T-helper 17 cell (primary cell): Measurements from ENCODE around the gene POLH. TPM values are rescaled to one million over a fixed set of nuclear protein-coding genes. Genes with fewer than 3 reads are reported as not detected.
A peak's percentile ranks its signal among the peaks of the same experiment; 100 is the strongest.
"Not testable (repeated sequence)": the region's sequence is repeated elsewhere in the genome, so short reads cannot be mapped to it uniquely, and the experiment has no call there.

ENCODE experiments used
- ATAC-seq: fragments of 150-1000 bp; cut with Tn5 transposase; 2 replicates; pipeline ENCODE4 v1.10.0; 2021; ENCODE audit warnings: mild to moderate bottlenecking, moderate library complexity
- DNase-seq, 3 donors: peaks; one replicate each; pipeline versions ENCODE4 v3.0.0 to v3.0.0-alpha.2; 2020 to 2021
- H3K9me3 ChIP-seq: one replicate; pipeline ENCODE4 v1.7.0; 2013; ENCODE audit warnings: low read length, mild to moderate bottlenecking; ENCODE audit not compliant: control insufficient read depth, poor library complexity, severe bottlenecking
- H3K27ac Mint-ChIP-seq: one replicate; pipeline ENCODE4 v1.8.0; 2022; ENCODE audit warnings: mild to moderate bottlenecking, moderate library complexity, mixed read lengths
- H3K27me3 Mint-ChIP-seq: one replicate; pipeline ENCODE4 v1.8.0; 2022; ENCODE audit warnings: mixed read lengths
- H3K36me3 Mint-ChIP-seq: one replicate; pipeline ENCODE4 v1.8.0; 2022; ENCODE audit warnings: low read depth, mixed read lengths
- H3K4me1 Mint-ChIP-seq: one replicate; pipeline ENCODE4 v1.8.0; 2022; ENCODE audit warnings: mild to moderate bottlenecking, mixed read lengths
- H3K4me3 Mint-ChIP-seq: one replicate; pipeline ENCODE4 v1.8.0; 2022; ENCODE audit warnings: mild to moderate bottlenecking, moderate library complexity, mixed read lengths
- total RNA-seq, 4 donors: library from RNA in 2 of 4; stranded (reverse) in 2 of 4; gene quantifications; one replicate each; pipeline ENCODE4 v1.2.3 and lab custom pipeline; 2022 to 2026

The POLH gene
- 10 to 100 TPM; 13.0 to 13.3 TPM for total RNA-seq
- total RNA-seq (lab: John Stamatoyannopoulos, UW), result 40.3 to 93.1 reads per million in 2 donors

DNA sequence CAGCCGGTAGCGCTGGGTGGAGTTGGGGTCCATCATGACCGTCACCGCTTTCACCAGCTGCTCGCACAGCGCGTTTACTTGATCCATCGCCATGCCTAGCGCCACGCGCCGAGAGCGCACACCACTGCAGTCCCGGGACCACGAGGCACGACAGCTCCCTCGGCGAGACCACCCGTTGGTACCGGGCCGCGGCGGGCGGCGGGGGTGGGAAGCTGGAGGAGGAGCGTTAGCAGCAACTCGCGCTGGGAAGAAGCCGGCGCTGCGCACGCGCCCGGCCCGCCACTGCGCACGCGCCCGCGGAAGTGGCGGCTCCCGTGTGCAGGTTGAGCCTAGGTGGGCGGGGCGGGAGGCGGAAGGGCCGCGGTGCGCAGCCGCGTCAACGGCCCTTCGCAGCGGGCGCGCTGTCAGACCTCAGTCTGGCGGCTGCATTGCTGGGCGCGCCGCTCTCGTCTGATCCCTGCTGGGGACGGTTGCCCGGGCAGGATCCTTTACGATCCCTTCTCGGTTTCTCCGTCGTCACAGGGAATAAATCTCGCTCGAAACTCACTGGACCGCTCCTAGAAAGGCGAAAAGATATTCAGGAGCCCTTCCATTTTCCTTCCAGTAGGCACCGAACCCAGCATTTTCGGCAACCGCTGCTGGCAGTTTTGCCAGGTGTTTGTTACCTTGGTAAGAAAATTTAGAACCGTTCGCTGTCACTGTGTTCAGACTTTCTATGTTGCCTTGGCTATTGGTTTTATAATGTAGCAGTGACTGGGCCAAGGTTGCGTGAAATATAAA is at the start of gene POLH, which contains the start of gene XPO5:
Gene POLH (plus strand): TSS at position 414 of the 780 bp plus-strand sequence. CDS start 6,135 bp downstream, outside the sequence.
Gene XPO5 (minus strand): TSS at position 267 of the 780 bp plus-strand sequence. CDS start 174 bp downstream, at position 93.
- peaks cover 38% of the 10 kb centered on the region for H3K4me1 Mint-ChIP-seq
- ATAC-seq (peak; percentile 97), DNase-seq (peak; percentile 84 to 94 (median 91))
- H3K9me3 ChIP-seq, result no peaks in the 10 kb centered on the region
- peak within 1 kb of the TSS; percentile 99 for H3K4me3 Mint-ChIP-seq
- H3K27me3 Mint-ChIP-seq, result no peaks in the 10 kb centered on the region
- peaks cover 7% of the 10 kb centered on the region for H3K36me3 Mint-ChIP-seq
- H3K27ac Mint-ChIP-seq, result peak within 1 kb of the TSS; percentile 96

- Mint-ChIP-seq H3K36me3 (peaks cover 3% of the 10 kb centered on the region), H3K27ac (no peak overlapping the region), H3K27me3 (no peaks in the 10 kb centered on the region), H3K4me3 (no peak overlapping the region), H3K4me1 (no peaks in the 10 kb centered on the region)
- ATAC-seq (no peak), DNase-seq (no peak)
- H3K9me3 ChIP-seq, result no peaks in the 10 kb centered on the region
Observed at GRCh38 chr6:43532201-43532600, 43.8 kb upstream of the POLH start.

- H3K36me3 Mint-ChIP-seq, DNase-seq, H3K4me3 Mint-ChIP-seq, H3K4me1 Mint-ChIP-seq, ATAC-seq, H3K27me3 Mint-ChIP-seq, H3K9me3 ChIP-seq, H3K27ac Mint-ChIP-seq: not testable (repeated sequence)
Observed at GRCh38 chr6:43538986-43539385, 37.0 kb upstream of the POLH start.

DNA sequence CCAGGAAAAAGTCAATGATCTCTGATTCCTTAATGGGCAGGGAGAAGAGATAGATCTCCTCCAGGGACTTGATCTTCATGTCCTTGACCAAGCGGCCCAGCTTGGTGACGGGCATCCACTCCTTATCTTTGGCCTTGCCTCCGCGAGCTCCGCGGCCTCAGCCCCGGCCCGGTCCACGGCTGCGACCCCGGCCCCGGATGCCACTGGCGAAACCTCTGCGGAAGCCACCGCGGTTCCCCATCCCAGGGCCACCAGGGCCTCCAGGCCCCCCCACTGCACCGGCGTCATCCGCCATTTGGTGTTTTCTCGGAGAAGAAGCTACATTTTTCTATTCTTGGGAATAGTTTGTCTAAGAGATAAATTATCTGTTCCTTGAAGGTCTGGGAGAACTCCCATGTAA is 36.6 kb upstream of the POLH start:
- H3K9me3 ChIP-seq, H3K4me1 Mint-ChIP-seq, H3K27ac Mint-ChIP-seq, H3K4me3 Mint-ChIP-seq, DNase-seq, H3K36me3 Mint-ChIP-seq, ATAC-seq, H3K27me3 Mint-ChIP-seq: not testable (repeated sequence)

- ATAC-seq, result no peak
- Mint-ChIP-seq H3K27me3 (no peaks in the 10 kb centered on the region), H3K27ac (no peak overlapping the region), H3K36me3 (peaks cover 7% of the 10 kb centered on the region), H3K4me1 (peaks cover 3% of the 10 kb centered on the region), H3K4me3 (no peak overlapping the region)
- H3K9me3 ChIP-seq, result no peaks in the 10 kb centered on the region
- no peak for DNase-seq
Observed at GRCh38 chr6:43540507-43540906, 35.5 kb upstream of the POLH start.

DNA sequence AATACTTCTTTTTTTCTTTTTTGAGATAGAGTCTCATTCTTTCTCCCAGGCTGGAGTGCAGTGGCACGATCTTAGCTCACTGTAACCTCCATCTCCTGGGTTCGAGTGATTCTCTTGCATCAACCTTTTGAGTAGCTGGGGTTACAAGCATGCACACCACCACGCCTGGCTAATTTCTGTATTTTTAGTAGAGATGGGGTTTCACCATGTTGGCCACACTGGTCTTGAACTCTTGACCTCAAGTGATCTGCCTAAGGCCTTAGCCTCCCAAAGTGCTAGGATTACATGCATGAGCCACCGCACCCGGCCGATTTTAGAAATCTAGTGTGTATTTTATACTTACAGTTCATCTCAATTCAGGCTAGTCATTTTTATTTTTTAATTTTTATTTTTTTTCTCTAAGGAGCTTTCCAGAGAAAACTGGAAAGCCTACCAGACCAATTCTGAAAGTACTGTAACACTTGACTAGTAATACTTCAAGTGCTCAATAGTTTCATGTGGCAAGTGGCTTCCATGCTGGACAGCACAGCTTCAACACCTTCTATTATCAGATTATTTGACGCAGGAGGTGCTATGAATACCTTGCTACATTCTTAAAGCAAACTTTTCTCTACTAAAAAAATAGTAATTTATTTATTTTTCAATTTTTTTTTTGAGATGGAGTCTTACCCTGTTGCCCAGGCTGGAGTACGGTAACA is 34.1 kb upstream of the POLH start:
- H3K9me3 ChIP-seq, result no peaks in the 10 kb centered on the region
- H3K27me3 Mint-ChIP-seq, result no peaks in the 10 kb centered on the region
- no peak overlapping the region for H3K4me3 Mint-ChIP-seq
- no peak for DNase-seq
- H3K36me3 Mint-ChIP-seq, result peaks cover 7% of the 10 kb centered on the region
- ATAC-seq, result no peak
- peaks cover 3% of the 10 kb centered on the region for H3K4me1 Mint-ChIP-seq
- H3K27ac Mint-ChIP-seq, result peak overlapping the region; percentile 41

DNA sequence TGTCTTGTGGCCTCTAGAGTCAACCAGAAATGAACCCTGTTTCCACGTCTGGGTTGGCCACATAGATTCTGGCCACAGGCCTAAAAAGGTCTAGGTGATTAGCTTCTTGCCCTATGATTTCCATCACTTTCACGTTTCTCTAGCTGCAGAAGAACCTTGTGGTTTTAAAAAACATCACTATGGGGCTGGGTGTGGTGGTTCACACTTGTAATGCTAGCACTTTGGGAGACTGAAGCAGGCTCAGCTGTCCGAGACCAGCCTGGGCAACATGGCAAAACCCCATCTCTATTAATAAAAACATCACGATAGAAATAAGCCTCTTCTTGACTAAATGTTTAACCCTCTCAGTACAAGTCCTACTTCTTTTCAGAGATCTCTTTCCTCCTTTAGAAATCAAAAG is 31.5 kb upstream of the POLH start:
- ATAC-seq, result no peak
- Mint-ChIP-seq H3K27ac (no peak overlapping the region), H3K4me3 (no peak overlapping the region), H3K27me3 (no peaks in the 10 kb centered on the region), H3K36me3 (peaks cover 8% of the 10 kb centered on the region), H3K4me1 (peaks cover 3% of the 10 kb centered on the region)
- H3K9me3 ChIP-seq, result no peaks in the 10 kb centered on the region
- no peak for DNase-seq

DNA sequence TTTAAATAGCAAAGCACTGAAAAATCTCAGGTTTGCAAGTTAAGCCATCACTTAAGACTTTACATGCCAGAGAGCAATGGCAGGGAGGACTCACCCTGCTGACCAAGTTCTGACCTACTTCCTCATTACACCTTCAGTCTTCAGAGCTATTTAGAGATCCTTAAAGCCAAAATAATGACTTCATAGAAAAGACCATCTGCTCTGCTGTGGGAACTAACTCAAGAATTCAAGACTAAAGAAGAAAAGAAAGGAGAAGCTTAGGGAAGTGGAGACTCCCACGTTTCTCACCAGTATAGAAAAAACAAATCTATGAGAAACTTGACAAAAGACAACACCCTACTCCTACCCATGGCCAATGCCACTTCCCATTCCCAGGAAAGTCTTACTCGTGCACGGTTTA is 28.8 kb upstream of the POLH start:
- DNase-seq (no peak), ATAC-seq (no peak)

GRCh38 chr6:43557620-43558019 is 18.4 kb upstream of the POLH start:
- not testable (repeated sequence) for H3K36me3 Mint-ChIP-seq, DNase-seq, ATAC-seq, H3K9me3 ChIP-seq, H3K4me3 Mint-ChIP-seq, H3K4me1 Mint-ChIP-seq, H3K27me3 Mint-ChIP-seq
- peak overlapping the region; percentile 37 for H3K27ac Mint-ChIP-seq

More for the DNA sequence above, 28.8 kb upstream of the POLH start:
- Mint-ChIP-seq H3K36me3 (peaks cover 13% of the 10 kb centered on the region), H3K27me3 (no peaks in the 10 kb centered on the region), H3K4me1 (peaks cover 7% of the 10 kb centered on the region), H3K4me3 (no peak overlapping the region), H3K27ac (no peak overlapping the region)
- no peaks in the 10 kb centered on the region for H3K9me3 ChIP-seq

DNA sequence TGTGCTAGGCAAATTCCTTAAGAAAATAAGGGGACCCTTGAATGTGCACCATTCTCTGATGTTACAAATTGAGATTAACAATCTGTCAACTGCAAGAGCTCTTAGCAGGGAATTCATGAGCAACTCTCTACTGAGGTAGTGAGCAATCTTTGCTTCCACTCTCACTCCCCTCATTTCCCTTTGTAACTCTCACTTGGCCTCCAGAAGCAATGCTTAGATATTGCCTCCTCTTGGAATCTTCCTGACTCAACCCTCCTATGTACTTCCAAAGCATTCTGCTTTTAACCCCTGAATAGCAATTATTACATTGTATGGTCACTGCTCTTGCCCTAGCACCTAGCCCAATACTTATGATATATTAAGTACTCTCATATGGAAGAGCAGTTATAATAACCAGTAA is 16.7 kb upstream of the POLH start:
- H3K27me3 Mint-ChIP-seq, result no peaks in the 10 kb centered on the region
- peak overlapping the region; percentile 14 for H3K27ac Mint-ChIP-seq
- H3K4me1 Mint-ChIP-seq, result no peaks in the 10 kb centered on the region
- no peaks in the 10 kb centered on the region for H3K9me3 ChIP-seq
- no peak overlapping the region for H3K4me3 Mint-ChIP-seq
- DNase-seq (no peak), ATAC-seq (no peak)
- H3K36me3 Mint-ChIP-seq, result peaks cover 5% of the 10 kb centered on the region

DNA sequence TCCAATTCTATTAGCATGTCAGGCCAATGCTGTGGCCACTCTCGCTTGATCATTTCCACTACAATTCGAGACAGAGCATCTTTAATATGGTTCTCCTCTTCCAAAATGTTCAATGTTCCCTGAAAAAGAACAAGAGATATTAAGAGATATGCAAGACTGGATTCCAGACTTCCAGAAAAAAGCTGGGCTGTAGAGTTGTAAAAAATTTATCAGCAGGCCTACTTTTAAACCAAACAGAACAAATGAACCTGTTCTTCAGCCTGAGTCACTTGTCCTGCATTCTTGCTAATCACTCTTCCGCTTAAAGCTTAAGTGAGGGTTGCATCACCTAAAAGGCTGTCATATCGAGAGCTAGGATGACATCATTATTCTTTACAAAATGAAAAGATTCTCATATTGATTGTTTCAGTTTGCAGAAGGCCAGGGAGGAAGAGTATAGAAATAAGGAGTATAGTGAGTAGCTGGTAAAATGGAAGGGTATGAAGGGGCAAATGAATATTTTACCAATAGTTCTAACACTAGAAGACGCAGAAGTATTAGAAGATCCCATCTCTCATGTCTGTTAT is 5.0 kb upstream of the POLH start:
- peaks cover 7% of the 10 kb centered on the region for H3K36me3 Mint-ChIP-seq
- peak overlapping the region; percentile 24 for H3K27ac Mint-ChIP-seq
- no peak overlapping the region for H3K4me3 Mint-ChIP-seq
- H3K9me3 ChIP-seq, result no peaks in the 10 kb centered on the region
- ATAC-seq (no peak), DNase-seq (no peak)
- no peaks in the 10 kb centered on the region for H3K27me3 Mint-ChIP-seq
- H3K4me1 Mint-ChIP-seq, result peaks cover 17% of the 10 kb centered on the region

DNA sequence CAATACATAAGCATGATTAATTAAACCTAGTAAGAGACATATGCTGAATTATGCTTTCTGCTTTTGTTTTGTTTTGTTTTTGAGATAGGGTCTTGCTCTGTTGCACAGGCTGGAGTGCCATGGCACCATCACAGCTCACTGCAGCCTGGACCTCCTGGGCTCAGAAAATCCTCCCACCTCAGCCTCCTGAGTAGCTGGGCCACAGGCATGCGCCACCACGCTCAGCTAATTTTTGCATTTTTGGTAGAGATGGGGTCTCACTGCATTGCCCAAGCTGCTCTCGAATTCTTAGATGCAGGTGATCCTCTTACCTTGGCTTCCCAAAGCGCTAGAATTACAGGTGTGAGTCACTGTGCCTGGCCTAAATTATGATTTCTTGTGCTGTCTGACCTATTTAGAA is 4.0 kb upstream of the POLH start:
- DNase-seq, result no peak
- ATAC-seq, result no peak
- no peak overlapping the region for H3K4me3 Mint-ChIP-seq
- H3K9me3 ChIP-seq, result no peaks in the 10 kb centered on the region
- H3K4me1 Mint-ChIP-seq, result peaks cover 20% of the 10 kb centered on the region
- peaks cover 7% of the 10 kb centered on the region for H3K36me3 Mint-ChIP-seq
- no peak overlapping the region for H3K27ac Mint-ChIP-seq
- no peaks in the 10 kb centered on the region for H3K27me3 Mint-ChIP-seq

- no peak for DNase-seq
- peaks cover 7% of the 10 kb centered on the region for H3K36me3 Mint-ChIP-seq
- H3K27ac Mint-ChIP-seq, result peak overlapping the region; percentile 96
- H3K4me1 Mint-ChIP-seq, result peaks cover 38% of the 10 kb centered on the region
- ATAC-seq, result no peak
- peak overlapping the region; percentile 99 for H3K4me3 Mint-ChIP-seq
- no peaks in the 10 kb centered on the region for H3K27me3 Mint-ChIP-seq
- no peaks in the 10 kb centered on the region for H3K9me3 ChIP-seq
Observed at GRCh38 chr6:43575105-43575771, 747 bp upstream of the POLH start.
